Thyroid gland (tissue), 4 donors: ENCODE data around the gene KDSR.

Source experiments
- POLR2A ChIP-seq, 2 donors: fragments of 450-650 bp; IDR thresholded peaks; one replicate each; pipeline ENCODE4 v1.6.1; 2017; ENCODE audit warnings: antibody characterized with exemption in 2 of 2, mild to moderate bottlenecking in 2 of 2, moderate library complexity in 1 of 2
- TF ChIP-seq, protein P1 (sequence below), 6 experiments: fragments of 200-600 bp in 3 of 6; fragments of 450-650 bp in 3 of 6; sonication (generic) in 3 of 6; IDR thresholded peaks; one replicate each; pipeline ENCODE4 v1.5.1; 2016 to 2019; ENCODE audit warnings: antibody characterized with exemption in 6 of 6, mild to moderate bottlenecking in 2 of 6, inconsistent platforms in 1 of 6, moderate library complexity in 1 of 6

DNA sequence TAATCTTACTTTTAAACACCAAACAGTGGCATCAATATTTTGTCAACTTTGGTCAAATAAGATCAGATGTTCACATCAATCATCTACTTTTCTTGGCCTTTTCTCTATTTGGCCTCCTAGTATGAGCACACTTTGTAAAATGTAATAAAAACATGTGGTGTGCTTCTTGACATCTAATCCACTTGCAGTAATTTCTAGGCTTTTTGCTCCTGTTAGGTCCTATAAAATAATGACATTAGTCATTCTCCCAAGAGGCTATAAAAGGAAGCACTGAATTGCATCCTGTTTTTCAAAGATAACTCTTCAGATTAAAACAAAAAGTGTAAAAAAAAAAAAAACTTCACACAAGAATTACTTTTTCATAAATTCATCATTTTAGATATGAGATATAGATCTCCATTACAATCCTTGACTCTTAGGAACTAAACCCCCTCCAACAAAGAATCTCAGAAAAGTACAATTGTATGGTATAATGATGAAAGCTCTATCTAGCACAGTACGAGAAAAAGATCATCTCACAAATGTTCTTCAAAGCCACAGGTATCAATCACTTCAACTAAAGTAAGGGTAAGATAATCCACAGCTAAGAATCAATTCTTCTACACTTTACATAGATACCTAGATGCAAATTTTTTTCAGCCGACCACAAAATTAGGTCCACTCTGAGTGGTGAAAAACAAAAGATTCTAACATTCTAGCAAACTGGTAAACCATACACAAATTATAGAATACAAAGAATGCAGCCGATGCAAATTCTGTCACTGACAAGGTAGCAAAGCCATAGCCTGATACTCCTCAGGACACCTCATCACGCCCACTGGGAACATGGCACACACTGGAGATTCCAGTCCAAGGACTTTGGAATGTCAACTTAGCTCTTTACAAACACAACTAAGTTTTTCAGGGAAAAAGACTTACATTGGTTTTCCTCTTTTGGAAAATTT, 50.1 kb downstream of the KDSR start:
- no peak for TF ChIP-seq POLR2A (IDR thresholded peaks at IDR 0.05)
- TF ChIP-seq, protein P1, sequence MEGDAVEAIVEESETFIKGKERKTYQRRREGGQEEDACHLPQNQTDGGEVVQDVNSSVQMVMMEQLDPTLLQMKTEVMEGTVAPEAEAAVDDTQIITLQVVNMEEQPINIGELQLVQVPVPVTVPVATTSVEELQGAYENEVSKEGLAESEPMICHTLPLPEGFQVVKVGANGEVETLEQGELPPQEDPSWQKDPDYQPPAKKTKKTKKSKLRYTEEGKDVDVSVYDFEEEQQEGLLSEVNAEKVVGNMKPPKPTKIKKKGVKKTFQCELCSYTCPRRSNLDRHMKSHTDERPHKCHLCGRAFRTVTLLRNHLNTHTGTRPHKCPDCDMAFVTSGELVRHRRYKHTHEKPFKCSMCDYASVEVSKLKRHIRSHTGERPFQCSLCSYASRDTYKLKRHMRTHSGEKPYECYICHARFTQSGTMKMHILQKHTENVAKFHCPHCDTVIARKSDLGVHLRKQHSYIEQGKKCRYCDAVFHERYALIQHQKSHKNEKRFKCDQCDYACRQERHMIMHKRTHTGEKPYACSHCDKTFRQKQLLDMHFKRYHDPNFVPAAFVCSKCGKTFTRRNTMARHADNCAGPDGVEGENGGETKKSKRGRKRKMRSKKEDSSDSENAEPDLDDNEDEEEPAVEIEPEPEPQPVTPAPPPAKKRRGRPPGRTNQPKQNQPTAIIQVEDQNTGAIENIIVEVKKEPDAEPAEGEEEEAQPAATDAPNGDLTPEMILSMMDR (IDR thresholded peaks at IDR 0.05): no peak
